CD14-positive monocyte (primary cell): ENCODE results near the gene GLIS2. TPM values are rescaled to one million over a fixed set of nuclear protein-coding genes. Genes with fewer than 3 reads are reported as not detected.

Experiments used
- DNase-seq, 3 donors: peaks; one replicate each; pipeline ENCODE4 v3.0.0-alpha.2; 2011 to 2022
- H2AFZ ChIP-seq: 2 replicates; pipeline ENCODE4 v1.6.0; 2012; ENCODE audit warnings: mild to moderate bottlenecking, low read depth, low read length, inconsistent platforms; ENCODE audit not compliant: insufficient read depth, poor library complexity, severe bottlenecking
- H3K27ac ChIP-seq, 2 donors: 1 replicate in 1 of 2; 2 replicates in 1 of 2; pipeline ENCODE4 v1.5.1; 2012 to 2013; ENCODE audit warnings: low read length in 2 of 2, control low read depth in 1 of 2, inconsistent platforms in 1 of 2, low read depth in 1 of 2, mild to moderate bottlenecking in 1 of 2
- H3K27me3 ChIP-seq, 2 donors: one replicate each; pipeline versions ENCODE4 v1.6.0 to v1.6.1; 2011 to 2013; ENCODE audit warnings: low read length in 2 of 2; ENCODE audit not compliant: control insufficient read depth in 2 of 2, insufficient read depth in 2 of 2
- H3K36me3 ChIP-seq, 2 donors: replicated peaks in 1 of 2; 1 replicate in 1 of 2; 2 replicates in 1 of 2; pipeline versions ENCODE4 v1.5.1 to v1.6.1; 2012 to 2013; ENCODE audit warnings: low read length in 2 of 2, control low read depth in 1 of 2, inconsistent platforms in 1 of 2, mild to moderate bottlenecking in 1 of 2; ENCODE audit not compliant: insufficient read depth in 2 of 2, control insufficient read depth in 1 of 2
- H3K4me1 ChIP-seq, 2 donors: 1 replicate in 1 of 2; 2 replicates in 1 of 2; pipeline versions ENCODE4 v1.5.1 to v1.6.1; 2012 to 2013; ENCODE audit warnings: low read length in 2 of 2, control low read depth in 1 of 2, inconsistent platforms in 1 of 2, mild to moderate bottlenecking in 1 of 2, moderate library complexity in 1 of 2; ENCODE audit not compliant: insufficient read depth in 2 of 2, control insufficient read depth in 1 of 2
- H3K4me2 ChIP-seq: replicated peaks from 2 replicates; pipeline ENCODE3; 2012; ENCODE audit warnings: low read length, moderate library complexity, mild to moderate bottlenecking; ENCODE audit not compliant: poor library complexity, severe bottlenecking; ENCODE audit errors: extremely low read depth
- H3K4me3 ChIP-seq, 3 experiments: fragments of 200-600 bp in 1 of 3; sonication (generic) in 1 of 3; replicated peaks in 1 of 3; 1 replicate in 2 of 3; 2 replicates in 1 of 3; pipeline ENCODE4 v1.5.1; 2011 to 2013; ENCODE audit warnings: low read length in 3 of 3, mild to moderate bottlenecking in 3 of 3, control low read depth in 2 of 3, low read depth in 2 of 3, inconsistent platforms in 1 of 3, moderate library complexity in 1 of 3
- H3K79me2 ChIP-seq: 2 replicates; pipeline ENCODE4 v1.6.0; 2012; ENCODE audit warnings: mild to moderate bottlenecking, control low read depth, inconsistent platforms, low read length, moderate library complexity; ENCODE audit not compliant: insufficient read depth
- H3K9ac ChIP-seq: 2 replicates; pipeline ENCODE4 v1.6.0; 2017; ENCODE audit warnings: low read length, mild to moderate bottlenecking; ENCODE audit not compliant: insufficient read depth, poor library complexity, severe bottlenecking
- H3K9me3 ChIP-seq, 2 donors: replicated peaks in 1 of 2; 1 replicate in 1 of 2; 2 replicates in 1 of 2; pipeline versions ENCODE4 v1.5.1 to v1.6.1; 2012 to 2013; ENCODE audit warnings: low read length in 2 of 2, control low read depth in 1 of 2; ENCODE audit not compliant: control insufficient read depth in 1 of 2, insufficient read depth in 1 of 2
- H4K20me1 ChIP-seq: 2 replicates; pipeline ENCODE4 v1.6.0; 2012; ENCODE audit warnings: mild to moderate bottlenecking, low read length, control low read depth, moderate library complexity; ENCODE audit not compliant: insufficient read depth
- H3K27ac Mint-ChIP-seq, 7 donors: one replicate each; pipeline ENCODE4 v1.8.0; 2020; ENCODE audit warnings: mild to moderate bottlenecking in 7 of 7, mixed read lengths in 7 of 7, moderate library complexity in 6 of 7, inconsistent platforms in 2 of 7
- H3K27me3 Mint-ChIP-seq, 3 donors: one replicate each; pipeline ENCODE4 v1.8.0; 2021 to 2022; ENCODE audit warnings: low read depth in 3 of 3, mild to moderate bottlenecking in 3 of 3, mixed read lengths in 3 of 3, moderate library complexity in 3 of 3, inconsistent platforms in 1 of 3
- H3K36me3 Mint-ChIP-seq, 2 donors: one replicate each; pipeline ENCODE4 v1.8.0; 2020; ENCODE audit warnings: mixed read lengths in 2 of 2, inconsistent platforms in 1 of 2, mild to moderate bottlenecking in 1 of 2
- H3K4me1 Mint-ChIP-seq: one replicate; pipeline ENCODE4 v1.8.0; 2020; ENCODE audit warnings: mild to moderate bottlenecking, mixed read lengths
- H3K4me3 Mint-ChIP-seq, 2 donors: one replicate each; pipeline ENCODE4 v1.8.0; 2020; ENCODE audit warnings: mild to moderate bottlenecking in 2 of 2, mixed read lengths in 2 of 2, moderate library complexity in 1 of 2
- H3K9me3 Mint-ChIP-seq, 7 donors: one replicate each; pipeline ENCODE4 v1.8.0; 2020 to 2022; ENCODE audit warnings: mixed read lengths in 7 of 7, mild to moderate bottlenecking in 6 of 7, moderate library complexity in 6 of 7, inconsistent platforms in 2 of 7
- WGBS: methylation state at CpG from one replicate; pipeline ENCODE4 v1.1.5; 2013; ENCODE audit warnings: missing lambda C conversion rate; ENCODE audit not compliant: insufficient coverage; 5-methylcytosine and 5-hydroxymethylcytosine counted together
- intact Hi-C, 2 donors: fragments of 100-400 bp; cut with micrococcal nuclease; formaldehyde crosslinking; loops; one replicate each; pipeline versions ENCODE4 v1.15.0 to v1.15.1; 2023
- polyA plus RNA-seq, 3 donors: library from polyadenylated mRNA; depleted of rRNA in 1 of 3; unstranded in 2 of 3; stranded (reverse) in 1 of 3; fragments of 300-500 nt in 2 of 3; fragments of >200 nt in 1 of 3; fragmentation: Illumina TruSeq in 2 of 3; gene quantifications; 1 replicate in 2 of 3; 2 replicates in 1 of 3; pipeline ENCODE4 v1.2.3, GENCODE V29; 2012 to 2021
- TF ChIP-seq, protein P1 (sequence below): fragments of 200-600 bp; IDR thresholded peaks from one replicate; pipeline ENCODE4 v1.8.0; 2022; ENCODE audit warnings: antibody characterized with exemption, mild to moderate bottlenecking

Gene GLIS2
- polyA plus RNA-seq, 3 donors, result 0.03 TPM; not detected in 2

GRCh38 chr16:4298761-4299522 is 16.9 kb upstream of the GLIS2 start:
- H3K27me3 Mint-ChIP-seq, result peaks cover 11 to 17% (median 13%) of the 10 kb centered on the region in 3 donors
- H3K36me3 ChIP-seq, result peaks cover 0 to 14% of the 10 kb centered on the region in 2 donors
- H3K9me3 ChIP-seq, result no peaks in the 10 kb centered on the region
- no peak overlapping the region for H2AFZ ChIP-seq
- H3K9ac ChIP-seq, result no peak overlapping the region
- no peak overlapping the region for H3K4me3 ChIP-seq
- peaks cover 0 to 5% of the 10 kb centered on the region in 2 donors for H3K27me3 ChIP-seq
- peaks cover 3 to 11% of the 10 kb centered on the region in 2 donors for H3K4me1 ChIP-seq
- peak overlapping the region in 2 of 7 donors; percentile 58 to 70 for H3K27ac Mint-ChIP-seq
- H3K36me3 Mint-ChIP-seq, result peaks cover 13 to 25% of the 10 kb centered on the region in 2 donors
- no peak for DNase-seq
- H3K4me1 Mint-ChIP-seq, result peaks cover 12% of the 10 kb centered on the region
- peaks cover 3% of the 10 kb centered on the region for H4K20me1 ChIP-seq
- WGBS, result 34% methylated on average over 12 of the region's 15 CpGs
- no peak overlapping the region for H3K4me2 ChIP-seq
- H3K4me3 Mint-ChIP-seq, result peak overlapping the region in 1 of 2 donors; percentile 60
- intact Hi-C loops, result no loop called here
- no peaks in the 10 kb centered on the region for H3K9me3 Mint-ChIP-seq
- H3K27ac ChIP-seq, result no peak overlapping the region
- H3K79me2 ChIP-seq, result no peaks in the 10 kb centered on the region
- TF ChIP-seq, protein P1, sequence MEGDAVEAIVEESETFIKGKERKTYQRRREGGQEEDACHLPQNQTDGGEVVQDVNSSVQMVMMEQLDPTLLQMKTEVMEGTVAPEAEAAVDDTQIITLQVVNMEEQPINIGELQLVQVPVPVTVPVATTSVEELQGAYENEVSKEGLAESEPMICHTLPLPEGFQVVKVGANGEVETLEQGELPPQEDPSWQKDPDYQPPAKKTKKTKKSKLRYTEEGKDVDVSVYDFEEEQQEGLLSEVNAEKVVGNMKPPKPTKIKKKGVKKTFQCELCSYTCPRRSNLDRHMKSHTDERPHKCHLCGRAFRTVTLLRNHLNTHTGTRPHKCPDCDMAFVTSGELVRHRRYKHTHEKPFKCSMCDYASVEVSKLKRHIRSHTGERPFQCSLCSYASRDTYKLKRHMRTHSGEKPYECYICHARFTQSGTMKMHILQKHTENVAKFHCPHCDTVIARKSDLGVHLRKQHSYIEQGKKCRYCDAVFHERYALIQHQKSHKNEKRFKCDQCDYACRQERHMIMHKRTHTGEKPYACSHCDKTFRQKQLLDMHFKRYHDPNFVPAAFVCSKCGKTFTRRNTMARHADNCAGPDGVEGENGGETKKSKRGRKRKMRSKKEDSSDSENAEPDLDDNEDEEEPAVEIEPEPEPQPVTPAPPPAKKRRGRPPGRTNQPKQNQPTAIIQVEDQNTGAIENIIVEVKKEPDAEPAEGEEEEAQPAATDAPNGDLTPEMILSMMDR, result no peak

DNA sequence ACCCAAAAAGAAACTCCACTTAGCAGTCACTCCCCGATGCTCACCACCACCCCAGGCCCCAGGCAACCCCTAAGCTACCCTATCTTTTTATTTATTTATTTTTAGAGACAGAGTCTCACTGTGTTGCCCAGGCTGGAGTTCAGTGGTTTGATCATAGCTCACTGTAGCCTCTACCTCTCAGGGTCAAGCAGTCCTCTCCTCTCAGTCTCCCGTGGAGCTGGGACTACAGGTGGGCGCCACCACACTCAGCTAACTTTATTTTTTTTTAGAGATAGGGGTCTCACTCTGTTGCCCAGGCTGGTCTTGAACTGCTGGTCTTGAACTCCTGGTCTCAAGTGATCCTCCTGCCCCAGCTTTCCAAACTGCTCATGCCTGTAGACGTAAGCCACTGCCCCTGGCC is 14.7 kb upstream of the GLIS2 start:
- intact Hi-C loops, result no loop called here
- no peaks in the 10 kb centered on the region for H3K27me3 ChIP-seq
- no CpG with 5 or more reads among the region's 4 CpGs for WGBS
- Mint-ChIP-seq H3K9me3 (no peaks in the 10 kb centered on the region), H3K4me3 (no peak overlapping the region), H3K27ac (no peak overlapping the region), H3K4me1 (peaks cover 17% of the 10 kb centered on the region), H3K27me3 (peaks cover 0 to 5% (median 0%) of the 10 kb centered on the region in 3 donors), H3K36me3 (peaks cover 20 to 39% of the 10 kb centered on the region in 2 donors)
- H3K27ac ChIP-seq, result no peak overlapping the region
- H3K9ac ChIP-seq, result no peak overlapping the region
- H3K4me1 ChIP-seq, result peaks cover 3 to 15% of the 10 kb centered on the region in 2 donors
- H3K79me2 ChIP-seq, result no peaks in the 10 kb centered on the region
- H3K4me3 ChIP-seq, result no peak overlapping the region
- TF ChIP-seq, protein P1, result no peak
- DNase-seq, result no peak
- no peak overlapping the region for H2AFZ ChIP-seq
- no peak overlapping the region for H3K4me2 ChIP-seq
- H4K20me1 ChIP-seq, result peaks cover 7% of the 10 kb centered on the region
- H3K9me3 ChIP-seq, result no peaks in the 10 kb centered on the region
- H3K36me3 ChIP-seq, result peaks cover 2 to 18% of the 10 kb centered on the region in 2 donors
